Central memory CD8-positive, alpha-beta T cell (primary cell): ENCODE data around the gene RANBP9.

Experiments used
- ATAC-seq: fragments of 150-1000 bp; cut with Tn5 transposase; replicated peaks from 2 replicates; pipeline ENCODE4 v1.10.0; 2022; ENCODE audit warnings: mild to moderate bottlenecking, moderate FRiP score, moderate number of reproducible peaks; ENCODE audit not compliant: poor library complexity, severe bottlenecking; ENCODE audit errors: extremely low read depth
- DNase-seq, 2 donors: peaks; one replicate each; pipeline ENCODE4 v3.0.0; 2021; ENCODE audit warnings: low spot score in 2 of 2
- H3K27ac Mint-ChIP-seq: one replicate; pipeline ENCODE4 v1.8.0; 2022; ENCODE audit warnings: low read depth, mild to moderate bottlenecking, moderate library complexity, mixed read lengths
- H3K27me3 Mint-ChIP-seq: one replicate; pipeline ENCODE4 v1.8.0; 2022; ENCODE audit warnings: mixed read lengths
- H3K36me3 Mint-ChIP-seq: one replicate; pipeline ENCODE4 v1.8.0; 2022; ENCODE audit warnings: mild to moderate bottlenecking, moderate library complexity, mixed read lengths; ENCODE audit not compliant: insufficient read depth
- H3K4me1 Mint-ChIP-seq: one replicate; pipeline ENCODE4 v1.8.0; 2022; ENCODE audit warnings: mixed read lengths
- H3K4me3 Mint-ChIP-seq: one replicate; pipeline ENCODE4 v1.8.0; 2022; ENCODE audit warnings: mild to moderate bottlenecking, moderate library complexity, mixed read lengths
- H3K9me3 Mint-ChIP-seq: one replicate; pipeline ENCODE4 v1.8.0; 2022; ENCODE audit warnings: mixed read lengths

The RANBP9 gene

GRCh38 chr6:13649393-13649792 lies 62.2 kb downstream of the RANBP9 start:
- H3K9me3 Mint-ChIP-seq, result no peaks in the 10 kb centered on the region
- ATAC-seq (no peak), DNase-seq (no peak)
- H3K27ac Mint-ChIP-seq, result peak overlapping the region; percentile 19
- peaks cover 18% of the 10 kb centered on the region for H3K36me3 Mint-ChIP-seq
- H3K27me3 Mint-ChIP-seq, result no peaks in the 10 kb centered on the region
- H3K4me3 Mint-ChIP-seq, result peak overlapping the region; percentile 12
- peaks cover 14% of the 10 kb centered on the region for H3K4me1 Mint-ChIP-seq

GRCh38 chr6:13648850-13649249 lies 62.8 kb downstream of the RANBP9 start:
- Mint-ChIP-seq H3K27ac (no peak overlapping the region), H3K4me3 (no peak overlapping the region)
- no peak for ATAC-seq

GRCh38 chr6:13643125-13643524 lies 68.5 kb downstream of the RANBP9 start:
- H3K9me3 Mint-ChIP-seq, result no peaks in the 10 kb centered on the region
- H3K36me3 Mint-ChIP-seq, result peaks cover 29% of the 10 kb centered on the region
- H3K27me3 Mint-ChIP-seq, result no peaks in the 10 kb centered on the region
- no peak for ATAC-seq
- DNase-seq, result no peak
- H3K4me3 Mint-ChIP-seq, result no peak overlapping the region
- peaks cover 13% of the 10 kb centered on the region for H3K4me1 Mint-ChIP-seq
- H3K27ac Mint-ChIP-seq, result peak overlapping the region; percentile 76

More at GRCh38 chr6:13648850-13649249, 62.8 kb downstream of the RANBP9 start:
- H3K4me1 Mint-ChIP-seq, result peaks cover 14% of the 10 kb centered on the region
- H3K27me3 Mint-ChIP-seq, result no peaks in the 10 kb centered on the region
- DNase-seq, result no peak
- no peaks in the 10 kb centered on the region for H3K9me3 Mint-ChIP-seq
- H3K36me3 Mint-ChIP-seq, result peaks cover 18% of the 10 kb centered on the region

GRCh38 chr6:13641315-13641714 lies 70.3 kb downstream of the RANBP9 start:
- ATAC-seq, result no peak
- no peak for DNase-seq
- Mint-ChIP-seq H3K36me3 (peaks cover 38% of the 10 kb centered on the region), H3K27me3 (no peaks in the 10 kb centered on the region), H3K9me3 (no peaks in the 10 kb centered on the region), H3K4me3 (no peak overlapping the region), H3K27ac (no peak overlapping the region), H3K4me1 (peaks cover 16% of the 10 kb centered on the region)

GRCh38 chr6:13638626-13639025 lies 73.0 kb downstream of the RANBP9 start:
- DNase-seq, result no peak
- ATAC-seq, result no peak
- Mint-ChIP-seq H3K36me3 (peaks cover 48% of the 10 kb centered on the region), H3K27me3 (no peaks in the 10 kb centered on the region), H3K9me3 (no peaks in the 10 kb centered on the region), H3K4me1 (peaks cover 16% of the 10 kb centered on the region), H3K27ac (no peak overlapping the region), H3K4me3 (no peak overlapping the region)

- no peaks in the 10 kb centered on the region for H3K9me3 Mint-ChIP-seq
- no peak overlapping the region for H3K4me3 Mint-ChIP-seq
- no peak for ATAC-seq
- DNase-seq, result no peak
- peaks cover 43% of the 10 kb centered on the region for H3K36me3 Mint-ChIP-seq
- peaks cover 12% of the 10 kb centered on the region for H3K4me1 Mint-ChIP-seq
- H3K27me3 Mint-ChIP-seq, result no peaks in the 10 kb centered on the region
- H3K27ac Mint-ChIP-seq, result no peak overlapping the region
These were observed 73.6 kb downstream of the RANBP9 start for GRCh38 chr6:13638014-13638413.

- no peaks in the 10 kb centered on the region for H3K9me3 Mint-ChIP-seq
- no peak overlapping the region for H3K4me3 Mint-ChIP-seq
- DNase-seq (no peak), ATAC-seq (no peak)
- no peak overlapping the region for H3K27ac Mint-ChIP-seq
- H3K4me1 Mint-ChIP-seq, result peaks cover 8% of the 10 kb centered on the region
- peaks cover 54% of the 10 kb centered on the region for H3K36me3 Mint-ChIP-seq
- no peaks in the 10 kb centered on the region for H3K27me3 Mint-ChIP-seq
These were observed 75.5 kb downstream of the RANBP9 start for GRCh38 chr6:13635948-13636658.

GRCh38 chr6:13633343-13633742 lies 78.3 kb downstream of the RANBP9 start:
- H3K9me3 Mint-ChIP-seq, result no peaks in the 10 kb centered on the region
- peaks cover 51% of the 10 kb centered on the region for H3K36me3 Mint-ChIP-seq

GRCh38 chr6:13630499-13630898 lies 81.1 kb downstream of the RANBP9 start:
- no peak for DNase-seq
- Mint-ChIP-seq H3K27me3 (no peaks in the 10 kb centered on the region), H3K4me3 (no peak overlapping the region), H3K9me3 (no peaks in the 10 kb centered on the region), H3K36me3 (peaks cover 45% of the 10 kb centered on the region), H3K4me1 (peaks cover 12% of the 10 kb centered on the region), H3K27ac (no peak overlapping the region)
- ATAC-seq, result no peak

More at GRCh38 chr6:13633343-13633742, 78.3 kb downstream of the RANBP9 start:
- ATAC-seq (no peak), DNase-seq (no peak)
- H3K4me3 Mint-ChIP-seq, result no peak overlapping the region
- no peak overlapping the region for H3K27ac Mint-ChIP-seq
- H3K27me3 Mint-ChIP-seq, result no peaks in the 10 kb centered on the region
- H3K4me1 Mint-ChIP-seq, result peaks cover 12% of the 10 kb centered on the region

GRCh38 chr6:13629459-13630116 lies 82.0 kb downstream of the RANBP9 start:
- ATAC-seq (no peak), DNase-seq (no peak)
- H3K36me3 Mint-ChIP-seq, result peaks cover 47% of the 10 kb centered on the region
- H3K27me3 Mint-ChIP-seq, result no peaks in the 10 kb centered on the region
- H3K4me3 Mint-ChIP-seq, result no peak overlapping the region
- peak overlapping the region; percentile 8 for H3K27ac Mint-ChIP-seq
- peaks cover 12% of the 10 kb centered on the region for H3K4me1 Mint-ChIP-seq
- no peaks in the 10 kb centered on the region for H3K9me3 Mint-ChIP-seq

- DNase-seq, result no peak
These were observed 86.8 kb downstream of the RANBP9 start for GRCh38 chr6:13624871-13625288.

GRCh38 chr6:13617066-13617465 lies 94.6 kb downstream of the RANBP9 start:
- Mint-ChIP-seq H3K9me3 (no peaks in the 10 kb centered on the region), H3K4me1 (peaks cover 34% of the 10 kb centered on the region), H3K4me3 (peak overlapping the region; percentile 94), H3K27ac (peak overlapping the region; percentile 96), H3K27me3 (no peaks in the 10 kb centered on the region), H3K36me3 (peaks cover 53% of the 10 kb centered on the region)
- ATAC-seq, result no peak
- DNase-seq, result no peak

More at GRCh38 chr6:13624871-13625288, 86.8 kb downstream of the RANBP9 start:
- ATAC-seq, result no peak
- H3K27me3 Mint-ChIP-seq, result no peaks in the 10 kb centered on the region
- H3K36me3 Mint-ChIP-seq, result peaks cover 53% of the 10 kb centered on the region
- H3K4me3 Mint-ChIP-seq, result no peak overlapping the region
- H3K4me1 Mint-ChIP-seq, result peaks cover 16% of the 10 kb centered on the region
- peak overlapping the region; percentile 13 for H3K27ac Mint-ChIP-seq
- H3K9me3 Mint-ChIP-seq, result no peaks in the 10 kb centered on the region

- DNase-seq (no peak), ATAC-seq (peak; percentile 17)
- Mint-ChIP-seq H3K36me3 (peaks cover 44% of the 10 kb centered on the region), H3K4me3 (peak overlapping the region; percentile 94), H3K27ac (peak overlapping the region; percentile 96), H3K27me3 (no peaks in the 10 kb centered on the region), H3K9me3 (no peaks in the 10 kb centered on the region), H3K4me1 (peaks cover 34% of the 10 kb centered on the region)
These were observed 95.9 kb downstream of the RANBP9 start for GRCh38 chr6:13615792-13616120.
